HG03571 (cell line): ENCODE data around the gene SARNP.
"Not testable (repeated sequence)": the region's sequence is repeated elsewhere in the genome, so short reads cannot be mapped to it uniquely, and the experiment has no call there.

Experiments
- ATAC-seq: cut with Tn5 transposase; IDR thresholded peaks from one replicate; pipeline ENCODE4 v1.9.1; 2021; ENCODE audit not compliant: unreplicated experiment

The SARNP gene

GRCh38 chr12:55839345-55840140, 22.0 kb upstream of the SARNP start:
- no peak for ATAC-seq

- ATAC-seq = no peak
Measured at GRCh38 chr12:55838361-55838760, 20.8 kb upstream of the SARNP start.

GRCh38 chr12:55834400-55834799, 16.9 kb upstream of the SARNP start:
- ATAC-seq = not testable (repeated sequence)

GRCh38 chr12:55833056-55833455, 15.5 kb upstream of the SARNP start:
- no peak for ATAC-seq

GRCh38 chr12:55831447-55831815, 13.9 kb upstream of the SARNP start:
- ATAC-seq = no peak

GRCh38 chr12:55830601-55831446, 13.3 kb upstream of the SARNP start:
- ATAC-seq = no peak

- ATAC-seq = peak; percentile 22
Measured at GRCh38 chr12:55829967-55830600, 12.6 kb upstream of the SARNP start.

GRCh38 chr12:55828357-55828756, 10.8 kb upstream of the SARNP start:
- no peak for ATAC-seq

- ATAC-seq = no peak
Measured at GRCh38 chr12:55827806-55828205, 10.3 kb upstream of the SARNP start.

GRCh38 chr12:55824726-55825125, 7.2 kb upstream of the SARNP start:
- no peak for ATAC-seq

GRCh38 chr12:55823419-55823818, 5.9 kb upstream of the SARNP start:
- ATAC-seq = no peak

GRCh38 chr12:55822228-55822627, 4.7 kb upstream of the SARNP start:
- no peak for ATAC-seq

- ATAC-seq = no peak
Measured at GRCh38 chr12:55820679-55821078, 3.2 kb upstream of the SARNP start.

- no peak for ATAC-seq
Measured at GRCh38 chr12:55818886-55819285, 1.4 kb upstream of the SARNP start.

GRCh38 chr12:55818140-55818728, 710 bp upstream of the SARNP start:
- ATAC-seq = peak; percentile 28

- ATAC-seq = no peak
Measured at GRCh38 chr12:55816881-55817344, 611 bp downstream of the SARNP start.

GRCh38 chr12:55815473-55815872, 2.1 kb downstream of the SARNP start:
- no peak for ATAC-seq

GRCh38 chr12:55814257-55814656, 3.3 kb downstream of the SARNP start:
- no peak for ATAC-seq

GRCh38 chr12:55812088-55812487, 5.4 kb downstream of the SARNP start:
- ATAC-seq = no peak

- no peak for ATAC-seq
Measured at GRCh38 chr12:55809274-55809673, 8.2 kb downstream of the SARNP start.

- ATAC-seq = no peak
Measured at GRCh38 chr12:55806982-55807381, 10.5 kb downstream of the SARNP start.
